Measurements from ENCODE around the gene SORBS2. TPM values are rescaled to one million over a fixed set of nuclear protein-coding genes. Genes with fewer than 3 reads are reported as not detected.
A peak's percentile ranks its signal among the peaks of the same experiment; 100 is the strongest.

The SORBS2 gene
- total RNA-seq, 4 donors from 2014 or later = 17.4 to 40.8 (median 21.9) TPM

DNA sequence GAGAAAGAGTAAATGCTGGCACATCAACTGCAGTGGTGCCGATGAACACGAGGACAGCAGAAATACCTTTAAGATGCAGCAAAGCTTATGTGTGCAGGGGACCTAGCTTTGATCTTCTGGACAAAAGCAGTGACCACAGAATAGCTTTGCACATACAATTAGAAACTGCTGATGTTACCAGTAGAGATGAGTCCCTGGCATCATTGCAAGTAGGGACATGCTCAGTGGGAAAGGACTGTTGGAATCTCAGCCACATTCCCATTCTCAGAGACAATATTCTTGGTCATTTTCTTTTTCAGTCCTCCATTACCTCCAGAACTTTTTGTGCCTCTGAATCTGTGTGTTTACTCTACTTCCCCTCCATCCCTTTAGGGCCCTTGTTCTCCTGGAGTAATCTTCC is 259.7 kb downstream of the SORBS2 start:
- no peaks in the 10 kb centered on the region for H3K9me3 ChIP-seq

GRCh38 chr4:185550933-185551332 is 261.1 kb downstream of the SORBS2 start:
- 29% methylated on average over 1 of the region's 1 CpG for WGBS
- Histone ChIP-seq H3K4me3 (no peak overlapping the region), H3K27ac (no peak overlapping the region), H3K9me3 (no peaks in the 10 kb centered on the region), H3K36me3 (no peaks in the 10 kb centered on the region), H3K4me1 (no peaks in the 10 kb centered on the region), H3K27me3 (no peaks in the 10 kb centered on the region)
- no peak for TF ChIP-seq EP300 (IDR thresholded peaks at IDR 0.05)
- no peak for DNase-seq (ENCODE audit: low spot score in 2 of 2)

More for the DNA sequence above, 259.7 kb downstream of the SORBS2 start:
- Histone ChIP-seq H3K27me3 (no peaks in the 10 kb centered on the region), H3K4me3 (no peak overlapping the region), H3K36me3 (no peaks in the 10 kb centered on the region), H3K27ac (no peak overlapping the region), H3K4me1 (no peaks in the 10 kb centered on the region)
- no peak for DNase-seq (ENCODE audit: low spot score in 2 of 2)
- 81% methylated on average over 2 of the region's 2 CpGs for WGBS
- TF ChIP-seq EP300 (IDR thresholded peaks at IDR 0.05) (no peak), POLR2AphosphoS5 (IDR thresholded peaks at IDR 0.05) (no peak), POLR2A (IDR thresholded peaks at IDR 0.05) (no peak)

DNA sequence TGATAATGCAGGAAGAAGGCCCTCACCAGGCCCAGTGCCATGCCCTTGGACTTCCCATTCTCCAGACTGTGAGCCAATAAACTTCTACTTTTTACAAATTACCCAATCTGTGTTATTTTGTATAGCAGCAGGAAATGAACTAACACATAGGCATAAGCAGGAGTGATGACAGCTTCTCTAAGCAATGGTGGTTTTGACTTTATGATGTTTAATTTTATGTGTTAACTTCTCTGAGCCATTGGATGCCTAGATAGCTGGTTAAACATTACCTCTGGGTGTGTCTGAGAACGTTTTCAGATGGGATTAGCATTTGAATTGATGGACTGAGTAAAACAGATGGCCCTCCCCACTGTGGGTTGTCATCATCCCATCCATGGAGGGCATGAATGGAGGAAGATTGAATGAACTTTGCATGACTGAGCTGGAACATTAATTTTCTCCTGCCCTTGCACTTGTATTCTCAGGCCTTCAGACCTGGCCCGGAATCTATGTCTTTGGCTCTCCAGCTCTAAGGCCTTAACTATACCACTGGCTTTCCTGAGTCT is 262.8 kb downstream of the SORBS2 start:
- H3K4me1 ChIP-seq = no peaks in the 10 kb centered on the region
- no peaks in the 10 kb centered on the region for H3K36me3 ChIP-seq
- no peaks in the 10 kb centered on the region for H3K9me3 ChIP-seq
- no peaks in the 10 kb centered on the region for H3K27me3 ChIP-seq
- TF ChIP-seq POLR2A (IDR thresholded peaks at IDR 0.05) (no peak), EP300 (IDR thresholded peaks at IDR 0.05) (no peak), POLR2AphosphoS5 (IDR thresholded peaks at IDR 0.05) (no peak)
- TF ChIP-seq, protein P1, sequence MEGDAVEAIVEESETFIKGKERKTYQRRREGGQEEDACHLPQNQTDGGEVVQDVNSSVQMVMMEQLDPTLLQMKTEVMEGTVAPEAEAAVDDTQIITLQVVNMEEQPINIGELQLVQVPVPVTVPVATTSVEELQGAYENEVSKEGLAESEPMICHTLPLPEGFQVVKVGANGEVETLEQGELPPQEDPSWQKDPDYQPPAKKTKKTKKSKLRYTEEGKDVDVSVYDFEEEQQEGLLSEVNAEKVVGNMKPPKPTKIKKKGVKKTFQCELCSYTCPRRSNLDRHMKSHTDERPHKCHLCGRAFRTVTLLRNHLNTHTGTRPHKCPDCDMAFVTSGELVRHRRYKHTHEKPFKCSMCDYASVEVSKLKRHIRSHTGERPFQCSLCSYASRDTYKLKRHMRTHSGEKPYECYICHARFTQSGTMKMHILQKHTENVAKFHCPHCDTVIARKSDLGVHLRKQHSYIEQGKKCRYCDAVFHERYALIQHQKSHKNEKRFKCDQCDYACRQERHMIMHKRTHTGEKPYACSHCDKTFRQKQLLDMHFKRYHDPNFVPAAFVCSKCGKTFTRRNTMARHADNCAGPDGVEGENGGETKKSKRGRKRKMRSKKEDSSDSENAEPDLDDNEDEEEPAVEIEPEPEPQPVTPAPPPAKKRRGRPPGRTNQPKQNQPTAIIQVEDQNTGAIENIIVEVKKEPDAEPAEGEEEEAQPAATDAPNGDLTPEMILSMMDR (IDR thresholded peaks at IDR 0.05) = no peak
- no peak overlapping the region for H3K27ac ChIP-seq
- no peak for DNase-seq (ENCODE audit: low spot score in 2 of 2)
- H3K4me3 ChIP-seq = no peak overlapping the region
- 72% methylated on average over 2 of the region's 2 CpGs for WGBS

DNA sequence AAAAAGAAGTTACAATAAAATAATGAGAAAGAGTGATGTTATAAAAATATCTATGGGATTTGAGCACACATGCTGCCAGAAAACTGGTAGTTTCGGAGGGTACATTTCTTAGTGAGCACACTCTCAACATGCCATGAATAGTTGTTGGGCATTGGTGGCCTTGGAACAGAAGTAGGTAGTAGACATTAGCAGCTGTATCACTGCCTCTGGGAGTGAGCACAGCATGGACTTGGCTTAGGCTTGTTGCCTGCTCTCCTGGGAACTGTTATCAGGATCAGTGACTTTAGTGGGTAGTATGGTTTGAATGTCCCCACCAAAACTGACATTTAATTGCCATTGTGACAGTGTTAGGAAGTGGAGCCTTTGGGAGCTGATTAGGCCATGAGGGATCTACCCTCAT is 263.4 kb downstream of the SORBS2 start:
- H3K27me3 ChIP-seq = no peaks in the 10 kb centered on the region
- WGBS = 88% methylated on average over 1 of the region's 1 CpG
- no peaks in the 10 kb centered on the region for H3K36me3 ChIP-seq
- TF ChIP-seq POLR2A (IDR thresholded peaks at IDR 0.05) = no peak
- TF ChIP-seq, protein P1 (IDR thresholded peaks at IDR 0.05) = no peak
- no peak for TF ChIP-seq POLR2AphosphoS5 (IDR thresholded peaks at IDR 0.05)
- TF ChIP-seq EP300 (IDR thresholded peaks at IDR 0.05) = no peak
- H3K4me1 ChIP-seq = no peaks in the 10 kb centered on the region
- H3K4me3 ChIP-seq = no peak overlapping the region
- no peaks in the 10 kb centered on the region for H3K9me3 ChIP-seq
- DNase-seq (ENCODE audit: low spot score in 2 of 2) = no peak
- no peak overlapping the region for H3K27ac ChIP-seq

DNA sequence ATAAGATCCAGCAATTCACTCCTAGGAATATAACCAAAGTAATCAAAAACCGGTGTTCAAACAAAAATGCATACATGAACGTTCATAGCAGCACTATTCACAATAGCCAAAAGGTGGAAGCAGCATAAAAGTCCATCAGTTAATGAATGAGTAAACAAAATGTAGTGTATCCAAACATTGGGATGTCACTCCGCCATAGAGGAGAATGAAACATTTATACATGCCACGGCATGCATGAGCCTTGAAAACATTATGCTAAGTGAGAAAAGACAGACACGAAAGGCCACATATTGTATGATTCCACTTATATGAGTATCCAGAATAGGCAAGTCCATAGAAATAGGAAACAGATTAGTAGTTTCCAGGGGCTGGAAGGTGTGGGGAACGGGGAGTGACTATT is 265.7 kb downstream of the SORBS2 start:
- Histone ChIP-seq H3K36me3 (no peaks in the 10 kb centered on the region), H3K27me3 (no peaks in the 10 kb centered on the region), H3K4me1 (no peaks in the 10 kb centered on the region), H3K27ac (no peak overlapping the region), H3K9me3 (no peaks in the 10 kb centered on the region), H3K4me3 (no peak overlapping the region)
- WGBS = 86% methylated on average over 6 of the region's 6 CpGs
- no peak for TF ChIP-seq EP300 (IDR thresholded peaks at IDR 0.05)
- TF ChIP-seq POLR2A (IDR thresholded peaks at IDR 0.05) = no peak
- no peak for DNase-seq (ENCODE audit: low spot score in 2 of 2)

DNA sequence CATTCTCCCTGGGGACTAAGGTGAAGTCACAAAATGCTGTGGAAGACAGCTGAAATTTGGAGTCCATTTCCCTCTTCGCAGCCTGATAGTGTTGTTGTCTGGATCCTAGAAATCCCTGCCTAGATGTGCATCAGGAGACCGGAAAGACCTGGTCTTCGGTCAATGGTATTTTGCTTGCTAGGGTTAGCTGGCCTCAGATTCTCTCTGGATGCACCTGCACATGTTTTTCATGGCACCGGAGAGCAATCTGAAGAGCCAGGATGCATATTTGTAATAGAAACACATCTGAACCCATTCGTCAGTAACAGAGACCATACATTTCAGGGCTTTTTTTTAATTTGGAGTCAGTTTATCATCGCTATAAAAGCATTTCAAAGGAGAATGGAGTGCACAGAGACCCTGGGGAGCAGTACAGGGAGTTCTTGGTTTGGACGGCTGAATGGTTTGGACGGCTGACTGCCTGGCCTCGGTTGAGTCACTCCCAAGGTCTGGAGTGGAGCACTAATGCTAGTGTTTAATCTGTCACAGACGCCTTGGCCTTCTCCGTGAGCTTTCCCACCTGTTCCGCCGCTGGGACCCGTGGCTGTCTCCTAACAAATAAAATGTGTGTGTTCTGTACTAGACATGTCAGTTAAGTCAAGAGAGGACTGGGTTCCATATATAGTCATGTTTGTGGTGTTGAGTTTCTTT is 269.2 kb downstream of the SORBS2 start:
- H3K27ac ChIP-seq = no peak overlapping the region
- no peak for TF ChIP-seq POLR2A (IDR thresholded peaks at IDR 0.05)
- no peak for TF ChIP-seq POLR2AphosphoS5 (IDR thresholded peaks at IDR 0.05)
- no peaks in the 10 kb centered on the region for H3K27me3 ChIP-seq
- H3K4me3 ChIP-seq = no peak overlapping the region
- H3K9me3 ChIP-seq = no peaks in the 10 kb centered on the region
- WGBS = 77% methylated on average over 14 of the region's 14 CpGs
- no peak for DNase-seq (ENCODE audit: low spot score in 2 of 2)
- no peaks in the 10 kb centered on the region for H3K36me3 ChIP-seq
- H3K4me1 ChIP-seq = no peaks in the 10 kb centered on the region

GRCh38 chr4:185541251-185541727 is 270.7 kb downstream of the SORBS2 start:
- no peaks in the 10 kb centered on the region for H3K9me3 ChIP-seq
- DNase-seq (ENCODE audit: low spot score in 2 of 2) = peak in 1 of 2 donors; percentile 70

More at GRCh38 chr4:185541251-185541727, 270.7 kb downstream of the SORBS2 start:
- 46% methylated on average over 10 of the region's 10 CpGs for WGBS
- Histone ChIP-seq H3K27me3 (no peaks in the 10 kb centered on the region), H3K4me1 (peaks cover 2% of the 10 kb centered on the region), H3K36me3 (no peaks in the 10 kb centered on the region), H3K4me3 (no peak overlapping the region), H3K27ac (peak overlapping the region; percentile 29)
- TF ChIP-seq POLR2AphosphoS5 (IDR thresholded peaks at IDR 0.05) (no peak), POLR2A (IDR thresholded peaks at IDR 0.05) (no peak), EP300 (IDR thresholded peaks at IDR 0.05) (no peak)
- TF ChIP-seq, protein P1 (IDR thresholded peaks at IDR 0.05) = no peak

All from suprapubic skin (tissue), 4 donors.